Type B pancreatic cell (in vitro differentiated cells): Measurements from ENCODE around the gene PMPCA. TPM values are rescaled to one million over a fixed set of nuclear protein-coding genes. Genes with fewer than 3 reads are reported as not detected.

Experiments used
- DNase-seq: peaks from one replicate; pipeline ENCODE4 v3.0.0; 2021; ENCODE audit warnings: mixed read lengths; ENCODE audit not compliant: unreplicated experiment; ENCODE audit errors: extremely low spot score
- H3K27ac Mint-ChIP-seq: 2 replicates; pipeline ENCODE4 v1.8.0; 2021; ENCODE audit warnings: mild to moderate bottlenecking, mixed read lengths
- H3K27me3 Mint-ChIP-seq: 2 replicates; pipeline ENCODE4 v1.8.0; 2021; ENCODE audit warnings: mixed read lengths
- H3K36me3 Mint-ChIP-seq: 2 replicates; pipeline ENCODE4 v1.8.0; 2021; ENCODE audit warnings: mixed read lengths
- H3K4me1 Mint-ChIP-seq: one replicate; pipeline ENCODE4 v1.8.0; 2021; ENCODE audit warnings: mixed read lengths; ENCODE audit not compliant: unreplicated experiment
- H3K4me3 Mint-ChIP-seq: 2 replicates; pipeline ENCODE4 v1.8.0; 2021; ENCODE audit warnings: mild to moderate bottlenecking, mixed read lengths
- H3K9me3 Mint-ChIP-seq: 2 replicates; pipeline ENCODE4 v1.8.0; 2021; ENCODE audit warnings: mixed read lengths
- total RNA-seq: library from RNA; stranded (reverse); gene quantifications from 2 replicates; pipeline ENCODE4 v1.2.1, GENCODE V29; 2021; ENCODE audit warnings: low replicate concordance
- TF ChIP-seq, protein P1 (sequence below): fragments of 200-600 bp; sonication (generic); conservative IDR thresholded peaks from 2 replicates; pipeline ENCODE4 v1.5.0; 2021; ENCODE audit warnings: antibody characterized with exemption, mild to moderate bottlenecking

The PMPCA gene
- total RNA-seq, 1 donor from 2014 or later, result 68.1 TPM

DNA sequence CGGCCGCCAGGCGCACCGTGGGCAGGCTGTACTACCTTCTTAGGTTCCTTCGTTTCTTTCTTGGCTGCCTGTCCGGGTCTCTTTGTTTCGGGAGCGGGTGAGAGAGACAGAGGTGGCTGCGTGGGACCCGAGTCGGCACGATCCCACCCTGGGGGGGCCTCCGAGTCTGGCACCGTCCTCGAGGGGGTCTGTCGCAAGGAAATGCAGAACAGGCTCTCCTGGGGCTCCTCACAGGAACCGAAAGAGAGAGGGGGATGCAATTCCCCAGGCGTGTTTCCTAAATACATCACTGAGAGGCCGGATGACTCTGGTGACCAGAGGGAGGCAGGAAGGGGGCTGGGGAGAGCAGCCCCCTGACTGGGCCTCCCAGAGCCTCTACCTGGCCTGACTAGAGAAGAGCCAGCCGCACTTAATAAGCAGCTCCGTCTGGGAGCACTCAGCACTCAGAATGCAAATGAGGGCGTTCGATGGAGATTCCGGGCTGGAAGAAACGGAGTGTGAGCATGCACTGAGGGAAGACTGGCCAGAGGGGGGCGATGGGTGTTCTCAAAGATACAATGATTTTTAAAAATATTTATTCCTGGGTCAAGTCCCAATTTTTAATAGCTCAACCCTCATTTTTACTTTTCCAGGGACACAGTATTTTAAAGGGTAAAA is 40.9 kb downstream of the PMPCA start:
- no peak for DNase-seq

DNA sequence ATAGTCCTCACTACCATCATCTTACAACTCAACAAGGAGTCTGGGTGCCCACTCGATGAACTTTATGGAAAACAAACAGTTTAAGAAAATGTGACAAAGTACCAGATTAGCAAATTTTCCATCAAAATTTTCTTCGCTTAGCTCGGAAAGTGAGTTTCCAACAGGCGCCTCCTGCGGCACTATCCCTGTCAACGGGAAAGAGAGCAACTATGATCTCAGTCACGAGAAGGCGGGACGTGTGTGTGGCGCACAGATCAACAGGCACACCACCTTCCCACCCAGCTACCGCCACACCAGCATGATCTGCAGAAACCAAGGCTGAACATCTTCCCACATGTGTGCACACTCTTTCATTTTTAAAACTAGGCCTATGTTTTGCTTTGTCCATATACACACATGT is 42.9 kb downstream of the PMPCA start:
- Mint-ChIP-seq H3K4me1 (no peaks in the 10 kb centered on the region), H3K36me3 (peaks cover 8% of the 10 kb centered on the region), H3K27me3 (no peaks in the 10 kb centered on the region), H3K27ac (no peak overlapping the region), H3K4me3 (no peak overlapping the region), H3K9me3 (no peaks in the 10 kb centered on the region)
- no peak for DNase-seq
- TF ChIP-seq, protein P1, sequence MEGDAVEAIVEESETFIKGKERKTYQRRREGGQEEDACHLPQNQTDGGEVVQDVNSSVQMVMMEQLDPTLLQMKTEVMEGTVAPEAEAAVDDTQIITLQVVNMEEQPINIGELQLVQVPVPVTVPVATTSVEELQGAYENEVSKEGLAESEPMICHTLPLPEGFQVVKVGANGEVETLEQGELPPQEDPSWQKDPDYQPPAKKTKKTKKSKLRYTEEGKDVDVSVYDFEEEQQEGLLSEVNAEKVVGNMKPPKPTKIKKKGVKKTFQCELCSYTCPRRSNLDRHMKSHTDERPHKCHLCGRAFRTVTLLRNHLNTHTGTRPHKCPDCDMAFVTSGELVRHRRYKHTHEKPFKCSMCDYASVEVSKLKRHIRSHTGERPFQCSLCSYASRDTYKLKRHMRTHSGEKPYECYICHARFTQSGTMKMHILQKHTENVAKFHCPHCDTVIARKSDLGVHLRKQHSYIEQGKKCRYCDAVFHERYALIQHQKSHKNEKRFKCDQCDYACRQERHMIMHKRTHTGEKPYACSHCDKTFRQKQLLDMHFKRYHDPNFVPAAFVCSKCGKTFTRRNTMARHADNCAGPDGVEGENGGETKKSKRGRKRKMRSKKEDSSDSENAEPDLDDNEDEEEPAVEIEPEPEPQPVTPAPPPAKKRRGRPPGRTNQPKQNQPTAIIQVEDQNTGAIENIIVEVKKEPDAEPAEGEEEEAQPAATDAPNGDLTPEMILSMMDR, result no peak

More for the DNA sequence above, 40.9 kb downstream of the PMPCA start:
- no peaks in the 10 kb centered on the region for H3K9me3 Mint-ChIP-seq
- no peaks in the 10 kb centered on the region for H3K4me1 Mint-ChIP-seq
- H3K4me3 Mint-ChIP-seq, result no peak overlapping the region
- H3K27me3 Mint-ChIP-seq, result no peaks in the 10 kb centered on the region
- peaks cover 16% of the 10 kb centered on the region for H3K36me3 Mint-ChIP-seq
- TF ChIP-seq, protein P1, result no peak
- no peak overlapping the region for H3K27ac Mint-ChIP-seq

DNA sequence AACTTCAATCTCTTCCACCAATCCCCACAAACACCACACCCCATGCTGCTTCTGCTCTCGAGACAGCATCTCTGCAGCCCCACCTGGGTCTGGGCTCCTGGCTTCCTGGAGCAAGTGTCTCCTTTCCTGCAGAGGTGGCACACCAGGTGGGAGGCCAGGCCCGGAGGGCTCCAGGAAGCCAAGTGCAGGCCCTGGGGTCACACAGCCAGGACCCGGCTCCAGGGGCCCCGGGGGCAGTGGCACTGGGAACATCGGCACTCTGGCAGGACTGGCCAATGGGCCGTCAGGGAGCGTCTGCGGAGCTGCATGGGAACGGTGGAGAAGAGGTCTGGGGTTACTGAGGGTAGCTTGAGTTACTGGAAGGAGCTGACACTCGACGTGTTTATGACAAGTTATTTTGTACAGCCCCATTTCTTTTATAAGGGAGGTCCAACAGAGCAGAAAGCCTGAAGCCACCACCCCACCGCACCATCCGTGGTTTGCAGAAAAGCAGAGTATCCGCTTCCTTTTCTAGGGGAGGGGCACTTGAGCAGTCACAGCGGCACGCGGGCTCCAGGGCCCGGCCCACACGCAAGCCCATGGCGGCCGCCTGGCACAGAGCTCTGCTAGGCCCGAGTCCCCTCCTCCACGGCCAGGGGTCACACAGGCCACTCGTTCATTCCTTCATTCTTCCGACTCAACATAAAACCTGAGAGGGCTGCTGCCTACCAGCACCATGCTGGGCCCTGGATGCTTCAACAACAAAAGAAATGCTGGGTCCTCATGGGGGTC is 43.8 kb downstream of the PMPCA start:
- Mint-ChIP-seq H3K27ac (no peak overlapping the region), H3K27me3 (no peaks in the 10 kb centered on the region), H3K4me3 (no peak overlapping the region), H3K36me3 (peaks cover 11% of the 10 kb centered on the region), H3K9me3 (no peaks in the 10 kb centered on the region), H3K4me1 (no peaks in the 10 kb centered on the region)
- DNase-seq, result no peak
- TF ChIP-seq, protein P1, result no peak

DNA sequence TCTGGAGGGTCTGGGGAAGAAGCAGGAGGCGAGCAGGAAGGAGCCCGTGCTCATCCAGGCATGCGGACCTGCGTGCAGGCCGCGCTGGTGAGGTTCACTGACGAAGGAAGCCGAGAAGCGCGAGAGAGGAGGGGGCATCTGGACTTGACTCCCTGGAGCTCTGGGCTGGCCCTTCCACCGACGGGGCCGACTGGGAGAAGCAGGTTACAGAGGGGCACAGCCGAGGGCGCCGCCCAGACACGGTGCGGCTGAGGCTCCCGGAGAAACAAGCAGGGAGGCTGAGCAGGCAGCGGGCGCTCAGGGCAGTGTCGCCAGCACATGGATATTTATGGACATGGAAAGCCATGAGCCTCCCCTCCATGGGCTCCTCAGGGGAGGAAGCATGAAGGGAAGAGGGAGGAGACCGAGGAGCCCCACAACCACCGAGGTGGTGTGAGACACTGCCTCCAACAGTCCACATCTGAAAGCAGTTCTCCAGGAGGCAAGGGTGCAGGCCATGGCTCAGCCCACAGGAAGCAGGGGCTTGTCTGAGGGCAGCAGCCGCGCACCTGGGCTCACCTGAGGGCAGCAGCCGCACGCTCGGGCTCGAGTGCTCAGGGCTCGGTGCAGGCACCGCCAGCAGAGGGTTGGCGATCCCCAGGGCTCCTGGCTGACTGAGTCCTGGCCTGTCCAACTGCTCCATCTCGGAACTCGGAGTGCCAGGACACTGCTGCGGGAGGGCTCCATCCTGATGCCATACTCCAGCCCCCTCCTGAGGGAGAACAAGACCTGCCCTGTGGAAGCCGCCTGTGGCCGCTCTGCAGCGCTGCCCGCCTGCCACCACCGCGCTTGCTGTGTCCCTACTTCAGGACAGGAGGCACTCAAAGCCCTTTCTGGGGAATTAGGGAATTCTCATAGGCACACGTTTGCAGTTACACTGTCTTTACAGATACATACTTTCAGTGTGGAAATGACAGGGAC is 44.9 kb downstream of the PMPCA start:
- Mint-ChIP-seq H3K36me3 (peaks cover 8% of the 10 kb centered on the region), H3K27me3 (no peaks in the 10 kb centered on the region), H3K4me1 (no peaks in the 10 kb centered on the region), H3K9me3 (no peaks in the 10 kb centered on the region), H3K27ac (no peak overlapping the region), H3K4me3 (no peak overlapping the region)
- TF ChIP-seq, protein P1, result no peak
- DNase-seq, result no peak

DNA sequence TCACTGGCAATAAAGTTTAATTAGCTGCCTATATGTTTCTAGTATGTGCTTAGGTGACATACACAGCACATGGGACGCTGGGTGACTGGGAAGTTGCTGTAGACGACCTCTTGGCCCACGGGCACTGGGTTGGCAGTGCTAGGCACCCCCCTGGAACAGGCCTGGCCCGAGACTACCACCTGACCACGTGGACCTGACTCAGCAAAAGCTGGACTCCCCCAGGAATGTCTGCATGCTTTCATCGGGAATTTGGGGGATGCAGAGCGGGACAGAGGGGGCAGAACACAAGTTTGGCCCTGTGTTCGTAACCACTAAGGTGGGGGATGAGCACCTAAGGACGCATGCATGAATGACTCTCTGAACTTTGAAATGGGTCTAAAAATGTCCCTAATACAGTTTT is 45.8 kb downstream of the PMPCA start:
- DNase-seq, result no peak
- no peak overlapping the region for H3K4me3 Mint-ChIP-seq
- H3K27me3 Mint-ChIP-seq, result no peaks in the 10 kb centered on the region
- H3K36me3 Mint-ChIP-seq, result peaks cover 6% of the 10 kb centered on the region
- no peak overlapping the region for H3K27ac Mint-ChIP-seq
- H3K9me3 Mint-ChIP-seq, result no peaks in the 10 kb centered on the region
- TF ChIP-seq, protein P1, result no peak
- no peaks in the 10 kb centered on the region for H3K4me1 Mint-ChIP-seq
